HG03095 (cell line): ENCODE data around the gene GRIK3.
"Not testable (repeated sequence)": the region's sequence is repeated elsewhere in the genome, so short reads cannot be mapped to it uniquely, and the experiment has no call there.

ENCODE experiments used
- ATAC-seq: cut with Tn5 transposase; IDR thresholded peaks from one replicate; pipeline ENCODE4 v1.9.1; 2021; ENCODE audit warnings: moderate library complexity; ENCODE audit not compliant: unreplicated experiment

The GRIK3 gene

DNA sequence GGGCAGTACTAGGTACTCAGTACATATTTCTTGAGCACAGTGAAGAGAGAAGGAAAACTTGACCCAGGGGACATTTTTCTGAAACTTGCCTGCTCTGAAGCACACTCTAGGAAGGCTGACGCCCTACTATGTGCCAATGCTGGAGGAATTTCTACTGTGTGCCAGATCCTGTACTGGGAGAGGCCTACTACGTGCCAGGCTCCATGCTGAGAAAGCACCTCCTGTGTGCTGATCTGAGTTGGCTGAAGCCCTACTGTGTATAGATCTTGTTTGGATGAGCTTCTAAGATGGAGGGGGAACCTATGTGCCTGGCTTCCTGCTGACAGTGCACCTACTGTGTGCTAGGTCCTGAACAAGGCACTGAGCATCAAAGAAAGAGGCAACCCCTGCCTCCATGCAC is 86.2 kb downstream of the GRIK3 start:
- ATAC-seq = no peak

DNA sequence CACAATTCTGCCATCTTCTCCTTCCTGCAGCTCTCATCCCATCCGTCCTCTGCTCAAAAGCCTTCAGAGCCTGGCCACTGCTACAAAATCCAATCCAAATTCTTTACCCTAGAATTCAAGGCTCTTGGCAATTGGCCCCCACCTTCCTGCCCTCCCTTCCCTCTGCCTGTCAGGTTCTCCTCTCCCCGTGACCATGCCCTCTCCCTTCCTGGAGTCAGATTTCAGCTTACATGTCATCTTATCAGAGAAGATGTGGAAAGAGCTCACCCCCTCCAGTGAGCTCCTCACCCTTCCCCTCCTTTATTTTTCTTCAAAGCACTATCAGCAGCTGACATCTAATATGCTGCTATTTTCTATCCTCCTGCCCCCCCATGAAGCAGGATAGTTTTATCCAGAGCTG is 86.9 kb downstream of the GRIK3 start:
- no peak for ATAC-seq

DNA sequence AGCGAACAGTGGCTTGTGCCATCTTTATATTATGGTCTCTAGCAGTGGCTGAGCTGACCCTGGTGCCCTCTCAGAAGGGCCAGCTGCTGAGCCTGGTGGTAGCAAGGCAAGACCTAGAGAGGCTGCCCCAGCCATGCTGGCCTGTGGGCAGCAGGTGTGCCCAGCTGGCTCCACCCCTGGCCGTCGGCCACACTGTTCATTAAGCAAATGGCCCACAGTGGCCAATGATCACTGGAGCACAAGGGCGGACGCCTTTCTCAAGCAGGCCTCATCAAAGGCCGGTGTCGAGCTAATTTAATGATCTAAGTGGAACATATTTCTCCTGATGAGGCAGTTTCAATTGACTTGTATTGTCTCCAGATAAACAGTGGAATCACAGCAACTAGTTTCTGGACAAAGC is 89.4 kb downstream of the GRIK3 start:
- no peak for ATAC-seq

DNA sequence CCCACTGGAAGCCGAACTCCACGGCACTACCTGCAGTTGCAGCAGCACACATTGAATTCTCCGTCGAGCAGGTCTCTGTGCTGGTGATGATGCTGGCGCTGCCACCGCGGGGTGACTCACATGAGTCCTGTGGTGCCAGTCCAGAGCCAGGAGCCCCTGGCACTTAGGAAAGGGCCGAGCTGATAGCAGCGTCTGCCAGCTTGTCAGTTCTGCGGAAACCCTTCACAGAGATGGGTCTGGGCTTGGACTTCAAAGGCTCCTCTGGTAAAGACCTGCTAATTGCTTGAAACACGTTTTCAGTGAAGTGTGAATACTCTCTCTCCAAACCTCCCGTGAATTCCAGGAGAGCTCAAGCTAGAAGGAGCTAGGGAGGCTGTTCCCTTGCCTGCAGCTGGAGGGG is 92.2 kb downstream of the GRIK3 start:
- ATAC-seq = no peak

DNA sequence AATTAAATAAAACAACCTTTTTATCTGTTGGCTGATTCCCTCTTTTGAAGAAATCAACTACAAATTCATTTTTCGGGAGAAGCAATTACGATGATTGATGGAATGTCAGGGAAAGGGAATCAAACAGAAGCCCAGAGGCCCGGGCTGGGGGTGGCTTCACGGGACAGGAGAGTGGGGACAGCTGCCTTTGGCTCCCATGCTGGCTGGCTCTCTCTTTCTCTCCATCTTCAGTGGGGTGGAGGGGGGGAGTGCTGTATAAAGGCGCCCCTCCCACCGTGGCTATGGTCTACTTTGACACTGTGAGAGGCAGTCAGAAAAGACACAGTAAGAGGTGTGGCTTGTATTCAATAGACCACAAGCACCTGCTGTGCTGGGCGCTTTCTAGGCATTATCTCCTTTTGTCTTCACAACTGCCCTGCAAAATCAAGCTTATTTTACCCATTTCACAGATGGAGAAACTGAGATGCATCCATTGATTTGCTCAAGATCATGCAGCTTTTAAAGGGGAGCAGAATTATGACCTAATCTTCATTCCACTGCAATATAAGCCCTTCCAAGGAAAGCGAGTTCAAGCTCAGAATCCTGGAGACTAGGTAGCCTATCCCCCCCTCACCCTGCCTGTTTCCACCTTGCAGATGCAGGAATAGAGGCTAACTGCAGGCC is 92.9 kb downstream of the GRIK3 start:
- no peak for ATAC-seq

DNA sequence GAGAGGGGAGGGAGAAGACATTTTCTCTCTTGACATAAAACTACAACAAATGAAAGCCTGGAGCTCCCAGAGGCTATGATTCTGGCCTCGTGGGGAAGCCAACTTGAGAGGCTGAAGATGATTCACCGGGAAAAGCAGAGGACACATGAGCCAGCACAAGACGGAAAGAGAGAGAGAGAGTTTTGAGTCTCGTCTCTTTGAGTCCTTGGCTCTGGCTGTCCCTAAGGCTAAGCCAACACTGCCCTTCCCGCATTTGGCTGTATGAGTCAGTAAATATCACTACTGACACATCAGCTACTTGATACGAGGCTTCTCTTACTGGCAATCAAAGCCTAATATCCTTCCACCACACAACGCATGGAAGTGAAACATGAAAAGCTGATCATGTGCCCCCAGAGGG is 95.5 kb downstream of the GRIK3 start:
- ATAC-seq = no peak

DNA sequence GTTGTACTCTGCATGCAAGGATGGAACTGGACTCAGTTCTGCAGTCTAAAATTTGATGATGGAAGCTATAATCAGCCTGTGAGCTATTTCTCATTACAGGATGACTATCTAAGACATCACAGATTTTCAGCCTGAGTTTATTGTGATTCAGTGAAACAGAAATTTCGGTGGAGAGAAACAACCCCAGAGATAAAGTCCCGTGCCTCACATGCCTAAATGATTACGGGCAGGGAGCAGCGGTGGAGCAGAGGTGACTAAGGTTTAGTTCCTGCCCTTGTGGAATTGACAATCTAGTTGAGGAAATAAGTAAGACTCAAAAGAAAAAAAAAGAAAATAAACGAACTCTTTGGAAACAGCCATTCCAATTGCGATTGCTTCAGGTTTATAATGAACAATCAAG is 96.9 kb downstream of the GRIK3 start:
- no peak for ATAC-seq

DNA sequence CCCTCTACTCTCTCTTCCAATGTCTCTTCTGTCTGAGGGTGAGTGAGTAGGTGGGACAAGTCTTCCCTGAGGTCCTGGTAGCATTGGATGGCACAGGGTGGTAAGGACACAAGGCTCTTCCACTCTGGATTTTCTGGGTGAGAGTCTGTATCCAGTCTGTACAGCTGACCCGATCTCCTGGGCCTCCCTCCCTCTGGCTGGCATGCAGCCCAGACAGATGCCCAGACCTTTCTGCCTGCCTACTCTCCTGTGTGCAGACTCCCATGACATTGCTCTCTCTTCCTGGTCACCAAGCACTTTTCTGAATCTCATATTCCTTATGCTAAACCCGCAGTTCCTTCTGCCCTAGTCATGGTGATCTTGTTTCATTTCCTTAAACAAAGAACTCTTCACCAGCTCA is 100.3 kb downstream of the GRIK3 start:
- ATAC-seq = no peak

DNA sequence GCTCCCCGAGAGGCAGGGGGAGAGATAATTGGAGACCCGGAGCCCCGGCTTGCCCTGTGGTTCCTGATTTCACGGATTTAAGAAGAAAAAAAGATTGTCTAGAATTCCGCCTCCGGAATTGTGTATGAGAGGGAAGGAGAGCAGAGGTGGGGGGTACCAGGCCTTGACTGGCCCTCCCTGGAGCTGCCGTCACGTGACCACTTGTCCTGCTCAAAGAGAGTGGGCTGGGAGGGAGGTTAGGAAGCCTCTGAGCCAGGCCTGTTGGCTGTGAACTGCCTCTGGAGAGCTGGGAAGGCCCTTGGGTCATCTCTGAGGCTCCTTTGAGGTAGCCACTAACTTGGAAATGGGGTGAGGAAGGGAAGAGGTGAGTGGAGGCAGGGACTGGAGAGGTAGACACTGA is 106.5 kb downstream of the GRIK3 start:
- ATAC-seq = no peak

DNA sequence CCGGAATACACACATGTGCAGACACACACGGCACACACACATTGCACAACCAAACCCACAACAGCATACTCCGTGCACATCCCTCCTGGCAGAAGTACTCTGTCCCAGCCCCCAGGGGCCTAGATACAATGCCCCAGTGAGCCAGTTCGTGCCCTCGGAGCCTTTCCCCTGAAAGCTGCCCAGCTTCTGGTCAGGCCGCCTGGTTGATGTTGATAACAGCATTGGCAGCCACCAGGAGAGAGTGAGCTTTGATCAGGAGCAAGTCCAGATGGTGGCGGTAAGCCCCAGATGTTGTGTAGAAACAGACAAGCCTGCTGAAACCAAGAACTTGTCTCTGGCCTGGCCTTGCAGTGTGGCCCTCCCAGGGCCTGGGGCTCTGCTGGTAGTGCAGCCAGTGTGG is 109.1 kb downstream of the GRIK3 start:
- no peak for ATAC-seq

DNA sequence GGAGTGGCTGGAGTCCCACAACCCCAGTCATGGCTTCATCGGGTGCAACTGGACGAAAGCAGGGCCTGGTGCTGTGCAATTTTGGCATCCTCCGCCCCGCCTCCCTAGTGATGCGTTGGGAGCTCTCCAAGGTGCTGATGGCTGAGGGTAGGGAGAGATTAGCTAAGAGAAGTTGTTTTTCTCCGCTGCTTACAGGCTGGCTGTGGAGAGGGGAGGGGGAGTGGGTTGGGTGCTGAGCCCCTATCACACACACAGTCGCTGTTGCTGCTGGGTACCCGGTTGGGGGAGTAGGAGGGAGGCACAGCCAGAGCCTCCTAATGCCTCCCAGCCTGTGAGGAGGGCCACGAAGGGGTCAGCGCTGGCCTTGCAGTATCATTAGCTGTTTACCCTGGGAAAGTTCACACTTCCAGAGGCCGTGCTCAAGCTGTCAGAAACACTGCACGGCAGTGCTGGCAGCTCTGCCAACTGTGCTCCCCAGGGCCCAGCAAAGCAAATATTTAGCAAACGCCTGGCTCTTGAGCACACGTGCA is 110.0 kb downstream of the GRIK3 start:
- ATAC-seq = no peak

DNA sequence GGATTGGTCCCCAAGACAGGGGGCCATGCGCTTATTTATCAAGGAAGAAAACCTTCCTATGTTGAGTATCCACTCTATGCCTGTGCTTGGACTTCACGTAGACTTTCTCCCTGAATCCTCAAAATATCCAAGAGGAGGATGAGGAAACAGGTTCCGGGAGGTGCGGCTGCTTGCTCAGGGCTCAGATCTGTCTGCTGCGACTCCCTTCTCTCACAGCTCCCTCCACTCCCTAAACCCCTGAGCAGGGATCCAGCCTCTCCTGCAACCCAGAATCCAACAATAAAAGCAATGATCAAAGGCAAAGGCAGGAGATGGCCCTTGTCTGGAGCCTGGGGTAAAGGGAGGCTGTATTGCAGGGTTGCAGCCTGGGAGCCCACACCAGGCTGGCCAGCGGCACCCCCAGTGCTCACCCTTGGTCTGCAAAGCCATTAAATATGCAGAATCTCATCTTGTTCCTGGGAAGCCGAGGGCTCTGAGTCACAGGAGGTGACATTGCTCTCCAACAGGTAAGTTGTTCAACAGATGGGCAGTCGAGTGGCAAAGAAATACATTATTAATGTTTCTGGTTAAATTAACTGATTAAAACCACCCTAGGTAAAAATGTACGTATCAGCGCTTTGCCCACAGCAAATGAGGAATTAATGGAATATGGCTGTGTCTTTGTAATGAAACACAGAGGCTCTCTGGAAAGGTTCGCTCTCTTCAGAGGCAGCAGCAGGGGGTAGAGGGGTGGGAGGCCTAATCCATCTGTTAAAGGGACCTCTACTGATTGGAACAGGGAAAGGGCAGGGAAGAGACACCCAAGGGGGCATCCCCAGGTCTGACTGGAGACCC is 111.5 kb downstream of the GRIK3 start:
- ATAC-seq = no peak

DNA sequence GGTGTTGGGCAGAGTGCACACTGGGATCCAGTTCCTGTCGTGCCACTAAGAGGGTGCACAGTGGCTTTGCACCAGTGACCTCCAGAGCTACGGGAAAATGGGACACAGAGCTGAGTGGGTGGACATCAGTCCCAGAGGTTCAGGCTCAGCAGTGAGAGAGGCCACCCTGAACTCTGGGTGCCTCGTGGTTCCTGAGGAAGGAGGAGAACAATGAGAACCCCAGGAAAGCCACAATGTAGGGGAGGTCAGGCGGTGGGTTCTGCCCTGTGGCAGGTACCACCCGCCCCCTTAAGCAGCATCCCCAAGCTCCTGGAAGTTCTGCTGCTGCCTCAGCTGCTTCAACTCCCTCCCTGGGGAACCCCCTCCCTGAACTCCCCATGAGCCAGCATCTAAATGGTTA is 112.2 kb downstream of the GRIK3 start:
- ATAC-seq = no peak

DNA sequence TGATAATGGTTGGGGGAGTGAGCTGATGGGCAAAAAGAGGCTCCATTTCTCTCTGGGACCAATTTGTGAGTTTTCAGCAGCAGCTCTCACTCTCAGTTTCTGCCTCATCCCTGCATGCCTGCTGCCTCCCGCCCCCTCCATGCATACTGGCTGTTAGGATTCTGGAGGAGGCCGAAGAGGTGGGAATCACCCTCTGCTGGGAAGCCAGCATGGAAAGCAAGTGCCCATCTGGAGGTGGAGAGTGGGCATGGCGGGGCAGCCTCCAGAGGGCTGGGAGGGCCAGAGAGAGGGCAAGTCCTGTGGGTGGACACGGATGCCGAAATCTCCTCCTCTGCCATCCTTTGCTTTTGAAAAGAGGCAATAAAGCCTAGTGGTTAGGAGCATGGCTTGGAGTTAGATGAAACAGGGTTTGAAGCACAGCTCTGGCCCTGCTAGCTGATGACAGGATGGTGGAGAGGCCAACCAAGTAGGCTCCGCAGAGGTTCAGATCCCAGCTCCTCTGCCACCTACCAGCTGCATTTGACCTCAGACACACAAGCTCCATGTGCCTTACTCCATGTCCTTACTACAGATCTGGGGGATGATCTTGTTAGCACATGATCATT is 113.4 kb downstream of the GRIK3 start:
- no peak for ATAC-seq

DNA sequence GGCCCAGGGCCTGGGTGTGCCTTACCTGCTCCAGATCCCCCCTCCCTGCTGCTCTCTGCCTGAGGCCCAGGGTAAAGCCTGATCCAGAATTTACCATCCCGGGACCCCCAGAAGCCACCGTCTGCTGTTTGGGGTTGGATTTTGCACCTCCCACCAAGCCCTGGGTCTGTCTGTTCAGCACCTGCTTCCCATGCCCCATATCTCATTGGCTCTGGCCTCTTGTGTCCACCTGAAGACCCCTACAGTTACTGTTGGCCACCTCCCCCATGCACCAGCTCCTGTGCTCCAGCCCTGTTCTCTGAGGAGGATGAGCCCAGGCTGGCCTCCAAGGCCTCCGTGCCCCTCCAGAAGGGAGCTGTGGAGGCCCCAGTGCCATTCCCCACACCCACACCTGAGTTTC is 113.9 kb downstream of the GRIK3 start:
- no peak for ATAC-seq

DNA sequence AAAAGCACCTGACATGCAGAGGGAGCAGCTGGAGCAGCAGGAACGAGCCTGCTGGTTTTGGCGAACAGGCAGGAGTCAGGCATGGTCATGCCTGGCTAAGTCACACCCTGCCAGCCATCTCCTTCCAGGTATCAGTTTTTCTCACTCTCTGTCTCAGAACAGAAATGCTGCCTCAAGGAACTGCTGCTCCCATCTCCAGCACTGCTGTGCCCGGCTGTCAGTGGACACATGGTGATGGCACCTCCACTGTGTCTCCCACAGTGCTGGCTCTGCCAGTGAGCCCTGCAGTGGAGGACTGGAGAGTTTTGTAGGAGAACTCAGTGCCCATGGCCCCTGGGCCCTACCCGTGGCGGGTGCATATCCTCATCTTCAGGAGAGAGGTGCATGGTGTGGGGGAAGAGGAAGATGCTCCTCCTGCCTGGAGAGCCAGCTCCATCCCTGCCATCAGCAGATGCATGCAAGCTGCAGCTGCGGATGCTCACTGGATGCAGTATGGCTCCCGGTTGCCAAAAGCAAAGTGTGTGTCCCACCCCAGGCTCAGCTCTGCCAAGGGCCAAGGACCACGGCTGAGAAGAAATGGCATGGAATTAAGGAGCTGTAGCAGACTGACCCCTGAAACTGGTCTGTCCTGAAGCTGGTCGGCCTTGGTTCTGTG is 114.7 kb downstream of the GRIK3 start:
- no peak for ATAC-seq

DNA sequence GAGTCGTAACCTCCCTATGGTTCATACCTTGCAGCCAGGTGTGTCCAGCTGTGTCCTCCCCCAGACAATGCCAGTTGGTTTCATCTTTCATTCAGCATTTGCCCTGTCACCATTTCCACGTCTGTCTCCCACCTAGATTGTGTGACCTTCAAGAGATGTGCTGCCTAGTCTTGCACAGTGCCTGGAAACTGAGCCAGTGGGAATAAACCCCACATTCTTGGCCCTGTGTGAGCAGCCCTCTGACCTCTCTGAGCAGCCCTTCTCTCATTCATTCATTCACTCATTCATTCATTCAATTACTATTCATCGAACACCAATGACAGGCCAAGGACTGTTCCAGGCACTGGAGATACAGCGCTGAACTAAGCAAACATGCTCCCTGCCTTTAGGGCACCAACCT is 115.7 kb downstream of the GRIK3 start:
- ATAC-seq = no peak

DNA sequence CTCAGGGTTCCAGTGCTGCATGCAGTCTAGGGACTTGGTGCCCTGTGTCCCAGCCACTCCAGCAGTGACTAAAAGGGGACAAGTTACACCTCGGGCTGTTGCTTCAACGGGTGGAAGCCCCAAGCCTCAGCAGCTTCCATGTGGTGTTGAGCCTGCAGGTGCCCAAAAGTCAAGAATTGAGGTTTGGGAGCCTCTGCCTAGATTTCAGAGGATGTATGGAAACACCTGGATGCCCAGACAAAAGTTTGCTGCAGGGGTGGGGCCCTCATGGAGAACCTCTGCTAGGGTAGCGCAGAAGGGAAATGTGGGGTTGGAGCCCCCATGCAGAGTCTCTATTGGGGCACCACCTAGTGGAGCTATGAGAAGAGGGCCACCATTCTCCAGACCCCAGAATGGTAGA is 117.8 kb downstream of the GRIK3 start:
- ATAC-seq = not testable (repeated sequence)

DNA sequence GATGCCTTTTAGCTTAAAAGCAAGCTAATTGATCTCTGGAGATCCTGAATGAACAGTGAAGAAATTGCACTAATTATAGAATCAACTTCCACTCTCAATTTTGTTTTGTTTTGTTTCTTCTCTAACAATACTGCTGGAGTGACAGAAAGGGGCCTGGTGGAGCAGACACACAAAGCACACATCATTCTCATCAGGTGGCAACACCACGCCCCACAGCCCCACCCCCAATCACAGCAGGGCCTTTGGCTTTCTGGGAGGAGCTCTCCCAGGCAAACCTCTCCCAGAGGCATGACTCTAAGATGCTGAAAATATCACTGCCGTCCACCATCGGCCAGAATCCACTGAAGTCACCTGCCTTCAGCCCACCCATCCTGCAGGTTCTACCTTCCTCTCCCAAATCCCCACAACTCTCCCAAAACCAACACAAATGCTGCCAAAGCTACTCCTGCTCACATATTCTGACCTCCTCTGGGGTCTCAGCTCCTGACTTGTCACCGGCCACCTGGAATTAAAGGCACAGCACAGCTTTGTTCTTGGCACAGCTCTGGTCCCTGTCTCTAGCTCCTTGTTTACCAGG is 120.7 kb downstream of the GRIK3 start:
- no peak for ATAC-seq

DNA sequence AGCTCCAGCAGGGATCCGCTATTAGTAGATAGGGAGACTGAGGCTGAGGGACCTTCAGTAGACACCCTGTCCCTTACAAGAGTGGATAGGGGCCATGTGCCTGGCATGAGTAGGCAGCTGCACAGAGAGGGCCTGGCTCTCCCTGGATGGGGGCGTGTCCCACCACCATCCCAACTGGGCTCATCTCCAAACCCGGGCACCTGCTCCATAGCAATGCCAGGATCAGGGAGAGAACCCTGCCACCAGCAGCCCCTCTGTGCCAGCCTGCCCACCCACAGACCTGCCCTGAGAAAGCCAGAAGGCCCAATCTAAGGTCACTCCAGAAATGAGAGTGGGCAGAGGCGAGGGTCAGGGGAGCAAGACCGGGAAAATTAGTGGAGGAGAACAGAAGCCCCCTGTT is 121.3 kb downstream of the GRIK3 start:
- no peak for ATAC-seq

DNA sequence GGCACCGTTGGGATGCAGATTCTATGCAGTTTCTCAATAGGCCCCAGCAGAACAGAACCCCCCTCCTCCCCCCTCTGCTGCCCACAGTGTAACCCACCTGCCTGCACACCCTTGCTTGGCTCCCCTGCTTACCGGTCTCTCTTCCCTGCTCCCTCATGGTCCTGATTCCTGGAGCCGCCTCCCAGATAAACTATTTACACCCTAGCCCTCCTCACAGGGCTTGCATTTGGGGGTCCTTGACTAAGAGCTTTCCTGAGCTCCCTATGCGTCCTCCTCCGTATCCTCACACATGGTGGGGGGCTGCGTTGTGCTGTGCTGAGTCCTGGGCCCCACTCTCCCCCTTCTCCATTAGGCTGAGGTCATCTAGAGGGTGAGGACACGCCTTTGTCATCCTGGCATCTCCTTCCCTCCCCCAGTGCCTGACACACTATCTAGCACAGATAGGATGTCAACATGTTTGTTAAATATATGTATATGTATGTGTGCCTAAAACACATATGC is 121.9 kb downstream of the GRIK3 start:
- ATAC-seq = no peak
